Activated naive CD4-positive, alpha-beta T cell (primary cell): ENCODE measurements around the gene RAPGEF4.
"Not testable (repeated sequence)": the region's sequence is repeated elsewhere in the genome, so short reads cannot be mapped to it uniquely, and the experiment has no call there.

ENCODE experiments used
- DNase-seq, 4 experiments: peaks; one replicate each; lab custom pipeline; 2025; lab: John Stamatoyannopoulos, UW

RAPGEF4 gene

DNA sequence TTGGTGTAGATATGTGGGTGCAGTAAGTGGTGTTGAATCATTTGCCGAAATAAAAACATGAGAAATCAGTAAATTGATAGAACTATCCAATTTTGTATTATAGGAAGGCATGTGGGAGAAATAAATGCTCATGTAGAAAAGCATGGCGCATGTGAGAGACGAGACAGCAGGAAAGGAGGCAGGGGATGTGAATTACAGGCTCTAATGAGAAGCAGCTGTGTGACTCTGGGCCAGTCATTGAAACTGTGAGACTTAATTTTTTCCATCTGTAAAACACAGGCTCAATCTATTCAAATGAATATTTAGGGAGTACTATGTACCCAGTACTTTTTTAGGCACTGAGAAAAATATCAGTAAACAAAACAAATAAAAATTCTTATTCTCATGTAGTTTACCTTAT, 297.4 kb downstream of the RAPGEF4 start:
- no peak for DNase-seq

DNA sequence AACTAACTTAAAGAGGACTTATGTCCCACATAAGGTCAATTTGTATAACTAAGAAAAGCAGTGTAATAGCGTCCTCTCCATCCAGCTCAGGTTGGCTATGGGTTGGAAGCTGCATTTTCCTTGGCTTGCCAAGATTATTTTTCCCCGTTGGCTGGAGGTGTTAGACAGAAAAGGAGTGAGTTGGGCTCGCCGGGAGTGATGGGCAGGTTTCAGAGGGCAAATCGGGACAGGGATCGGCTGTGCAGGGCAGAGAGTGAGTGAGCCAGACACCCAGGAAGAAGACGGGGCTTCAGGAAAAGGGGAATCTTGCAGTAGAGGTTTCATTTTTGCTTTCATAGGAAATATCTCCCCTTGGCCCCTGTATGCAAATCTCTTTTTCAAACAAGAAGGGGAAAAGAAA, 298.5 kb downstream of the RAPGEF4 start:
- no peak for DNase-seq

DNA sequence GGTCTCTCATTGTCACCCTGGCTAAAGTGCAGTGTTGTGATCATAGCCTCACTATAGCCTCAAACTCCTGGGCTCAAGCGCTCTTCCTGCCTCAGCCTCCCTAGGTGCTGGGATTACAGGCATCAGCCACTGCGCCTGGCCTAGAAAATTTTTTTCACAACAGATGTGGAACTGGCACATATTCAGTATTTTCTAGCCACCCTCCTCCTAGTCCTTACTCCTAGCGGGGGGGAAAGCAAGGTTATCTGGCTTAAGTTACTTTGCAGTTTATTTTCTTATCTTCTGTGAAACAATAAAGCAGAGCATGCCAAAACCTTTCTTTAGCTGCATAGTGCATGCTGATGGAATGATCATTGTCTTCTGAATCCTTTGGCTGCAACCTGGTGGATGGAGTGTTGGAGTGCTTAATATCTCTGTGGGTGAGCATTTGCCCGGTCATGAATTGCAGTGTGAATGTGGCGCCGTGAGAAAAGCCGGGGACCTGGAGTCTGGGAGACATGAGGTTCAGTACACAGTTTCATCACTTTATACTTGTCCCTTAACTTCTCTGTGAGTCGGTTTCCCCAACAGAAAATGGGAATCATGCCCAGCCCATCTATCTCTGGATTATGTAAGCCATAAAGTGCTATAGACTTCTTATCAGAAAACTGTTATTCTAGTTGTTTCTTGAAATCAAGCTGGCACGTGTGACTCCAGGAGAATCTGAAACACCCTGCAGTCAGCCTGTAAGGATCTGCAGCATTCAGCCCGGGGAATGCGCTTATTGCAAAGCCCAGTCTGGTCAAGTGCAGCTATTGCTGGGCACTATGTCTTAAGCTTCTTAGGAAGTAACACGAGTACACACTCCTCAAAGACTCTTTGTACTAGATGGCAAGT, 301.8 kb downstream of the RAPGEF4 start:
- DNase-seq, result no peak

DNA sequence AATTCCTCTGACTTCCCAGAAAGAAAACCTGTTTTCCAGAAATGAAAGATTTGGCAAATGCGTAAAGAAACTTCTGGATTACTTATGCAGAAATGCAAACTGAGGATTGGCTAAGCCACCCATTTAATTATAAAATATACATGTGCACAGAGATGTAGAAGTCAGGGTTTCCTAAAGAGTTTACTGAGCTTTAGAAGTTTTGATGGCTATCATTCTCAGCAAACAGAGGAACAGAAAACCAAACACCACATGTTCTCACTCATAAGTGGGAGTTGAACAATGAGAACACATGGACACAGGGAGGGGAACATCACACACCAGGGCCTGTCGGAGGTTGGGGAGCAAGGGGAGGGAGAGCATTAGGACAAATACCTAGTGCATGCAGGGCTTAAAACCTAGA, 302.6 kb downstream of the RAPGEF4 start:
- DNase-seq, result not testable (repeated sequence)

DNA sequence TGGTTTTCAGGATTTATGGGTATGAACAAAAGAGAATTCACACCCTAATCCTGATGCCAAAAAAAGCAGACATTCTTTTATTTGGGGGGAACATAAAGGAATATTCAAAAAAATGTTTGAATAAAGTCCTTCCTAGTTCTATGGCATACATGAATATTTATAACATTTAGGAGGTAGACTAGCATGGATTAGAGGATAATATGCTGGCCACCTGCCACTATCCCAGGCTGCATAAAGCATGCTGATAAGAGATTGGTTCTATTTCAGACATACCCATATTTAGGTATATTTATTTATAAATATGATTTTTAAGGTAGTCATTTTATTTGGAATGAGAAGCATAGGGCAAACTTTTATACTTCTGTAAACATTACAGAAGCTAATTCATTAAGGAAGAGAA, 305.1 kb downstream of the RAPGEF4 start:
- no peak for DNase-seq

DNA sequence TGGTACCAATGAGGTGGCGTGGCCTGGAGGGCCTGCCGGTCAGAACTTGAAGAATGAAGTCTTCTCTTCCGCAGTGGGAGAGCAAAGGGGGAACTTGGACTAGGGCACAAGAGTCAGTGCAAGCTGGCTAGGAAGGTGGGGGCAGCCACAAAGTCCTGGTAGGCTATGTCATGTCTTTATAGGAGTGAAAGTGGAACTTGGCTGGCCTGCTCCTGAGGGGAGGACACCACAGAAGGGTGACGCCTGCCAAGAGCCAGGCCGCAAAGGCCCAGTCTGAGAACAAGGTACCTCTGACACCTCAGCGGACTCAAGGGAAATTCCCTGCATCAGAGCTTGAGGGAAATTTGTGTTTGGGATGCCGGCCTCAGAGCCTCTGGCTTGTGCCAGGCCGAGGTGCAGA, 307.8 kb downstream of the RAPGEF4 start:
- no peak for DNase-seq

DNA sequence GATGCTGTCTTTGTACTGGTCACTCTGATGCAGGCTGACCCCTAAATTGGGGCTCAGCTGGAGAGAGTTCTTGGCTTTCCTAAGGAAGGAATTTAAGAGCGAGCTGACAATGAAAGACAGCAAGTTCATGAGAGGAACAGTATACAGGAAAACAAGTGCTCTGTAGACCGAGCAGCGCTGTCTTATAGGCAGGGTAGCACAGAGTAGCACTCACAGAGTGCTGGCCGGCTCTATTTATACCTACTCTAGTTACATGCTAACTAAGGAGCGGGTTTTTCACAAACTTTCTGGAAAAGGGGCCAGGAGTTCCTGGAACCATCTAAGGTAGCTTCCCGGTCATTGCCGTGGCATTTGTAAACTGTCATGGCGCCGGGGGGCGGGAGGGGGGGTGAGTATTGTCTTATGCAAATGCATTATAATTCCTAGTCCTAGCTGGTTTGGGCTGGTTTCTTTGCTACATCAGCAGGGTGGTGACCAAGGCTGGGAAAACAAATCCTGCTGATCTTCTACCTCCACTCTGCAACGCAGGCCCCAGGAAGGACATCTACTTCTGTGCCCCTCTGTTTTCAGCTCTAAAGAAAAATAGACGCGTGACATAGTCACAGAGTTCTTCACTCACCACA, 308.4 kb downstream of the RAPGEF4 start:
- DNase-seq, result no peak

DNA sequence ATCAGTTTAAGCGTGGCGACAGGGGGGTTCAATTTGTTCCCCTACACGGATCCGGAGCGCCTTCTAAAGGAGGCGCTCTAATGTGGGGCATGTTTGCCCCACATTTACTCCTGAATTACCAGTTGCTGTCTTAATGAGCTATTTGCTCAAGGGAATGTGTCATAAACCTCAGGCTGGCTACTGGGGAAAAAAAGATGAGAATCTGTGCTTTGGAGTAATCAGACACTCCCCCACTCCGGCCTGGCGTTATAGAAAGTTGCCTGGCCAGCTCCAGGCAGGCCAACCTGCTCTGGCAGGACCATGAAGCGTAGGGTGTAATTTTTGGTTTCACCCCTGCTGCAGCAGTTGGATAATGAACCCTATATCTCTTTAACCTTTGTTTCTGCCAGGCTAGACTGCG, 309.0 kb downstream of the RAPGEF4 start:
- no peak for DNase-seq

DNA sequence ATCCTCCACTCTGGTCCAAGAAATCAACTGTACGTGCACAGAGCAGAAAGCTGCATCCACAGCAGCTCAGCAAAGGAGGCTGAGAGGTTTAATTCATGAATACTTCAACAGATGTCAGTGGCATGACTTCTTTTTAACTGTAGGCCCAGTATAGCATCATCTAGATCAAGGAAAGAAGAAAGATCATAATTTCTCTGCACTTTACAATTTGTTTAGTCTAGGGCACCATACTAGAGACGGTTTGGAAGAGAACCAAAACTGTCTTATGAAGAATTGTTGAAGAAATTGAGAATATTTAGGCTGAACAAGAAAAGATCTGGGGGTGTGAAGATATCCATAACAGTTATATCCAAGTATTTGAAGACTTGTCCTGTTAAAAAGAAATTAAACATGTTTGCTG, 309.5 kb downstream of the RAPGEF4 start:
- DNase-seq, result no peak

DNA sequence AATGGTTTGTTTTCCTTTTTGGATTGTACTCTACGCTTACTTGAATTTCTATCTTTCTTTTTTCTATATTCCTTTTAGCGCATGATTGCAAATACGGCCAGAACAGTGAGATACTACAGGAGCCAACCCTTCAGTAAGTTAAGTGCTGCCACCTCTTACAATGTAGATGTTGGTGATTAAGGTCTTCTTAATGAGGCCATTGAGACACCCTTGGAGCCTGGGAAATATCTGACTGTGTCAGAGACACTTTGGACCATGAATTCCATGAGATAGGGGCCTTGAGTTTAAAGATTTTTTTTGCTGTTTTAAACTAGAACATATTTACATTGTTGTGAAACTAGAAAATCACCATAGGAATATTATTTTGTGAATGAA, 312.9 kb downstream of the RAPGEF4 start:
- DNase-seq, result no peak

DNA sequence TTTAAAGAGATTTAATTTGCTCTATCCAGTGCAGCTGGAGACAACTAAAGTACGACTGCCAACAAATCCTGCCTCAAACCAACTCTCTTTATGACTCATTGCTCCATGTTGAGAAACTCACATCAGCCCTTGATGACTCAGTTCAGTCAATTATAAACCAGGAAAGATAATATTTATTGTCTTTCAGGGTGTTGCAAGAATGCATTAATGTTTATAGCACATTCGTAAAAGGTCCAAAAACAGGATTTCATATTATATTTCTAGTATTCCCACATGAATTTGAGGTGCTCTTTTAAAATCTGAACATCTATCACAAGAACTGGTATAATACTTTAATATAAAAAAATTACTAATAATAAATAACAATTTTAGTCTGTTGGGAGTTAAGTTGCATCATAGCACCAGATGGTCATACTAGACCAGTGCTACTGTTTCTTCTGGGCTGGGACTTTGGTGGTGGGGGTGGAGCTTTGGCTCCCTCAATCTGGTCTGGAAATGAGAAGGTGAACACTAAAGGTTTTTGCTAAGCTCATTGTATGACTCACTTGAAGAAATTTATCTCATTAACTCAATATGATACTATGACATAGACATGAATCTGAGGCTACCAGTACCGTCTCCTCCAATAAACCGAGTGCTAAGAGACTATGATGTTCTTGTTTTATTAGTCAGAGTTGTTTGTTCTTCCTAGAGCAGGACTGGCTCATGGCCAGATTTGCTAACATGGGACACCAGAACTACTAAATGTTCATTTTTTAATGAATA, 313.4 kb downstream of the RAPGEF4 start:
- DNase-seq, result no peak

DNA sequence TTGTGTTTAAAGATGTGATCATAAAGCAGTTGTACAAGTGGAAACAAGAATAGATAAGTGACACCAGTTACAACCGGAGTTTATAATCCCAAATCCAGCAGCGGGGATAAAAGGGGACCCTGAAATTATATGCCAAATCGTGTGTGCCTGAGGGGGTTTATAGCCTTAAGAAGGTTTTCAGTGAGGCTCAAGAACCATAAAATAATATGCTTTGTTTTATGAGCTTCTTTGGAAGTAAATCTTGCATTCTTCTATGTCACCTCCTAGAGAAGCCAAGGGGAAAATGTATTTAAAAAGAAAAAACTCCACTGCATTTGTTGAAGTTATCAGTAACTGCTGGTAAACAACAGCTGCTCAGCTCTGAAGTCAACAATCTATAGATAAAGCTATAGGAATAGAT, 314.2 kb downstream of the RAPGEF4 start:
- no peak for DNase-seq

DNA sequence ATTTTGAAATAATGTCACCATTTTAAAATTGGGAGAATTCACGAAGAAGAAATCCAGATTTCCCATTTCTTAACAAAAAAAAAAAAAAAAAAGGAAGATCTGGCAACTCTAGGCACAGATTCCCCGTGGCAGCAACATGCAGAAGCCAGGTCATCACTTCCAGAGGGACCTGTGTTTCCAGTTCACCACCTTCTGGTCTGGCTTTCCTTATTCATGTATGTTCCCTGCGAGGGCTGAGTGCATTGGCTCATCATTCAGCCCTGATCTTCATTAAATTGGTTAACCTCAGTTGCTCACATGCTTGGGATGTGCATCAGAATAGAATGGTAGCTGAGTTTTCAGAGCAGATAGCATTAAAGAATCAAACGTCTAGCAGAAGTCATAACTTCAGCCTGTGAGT, 315.0 kb downstream of the RAPGEF4 start:
- DNase-seq, result no peak

DNA sequence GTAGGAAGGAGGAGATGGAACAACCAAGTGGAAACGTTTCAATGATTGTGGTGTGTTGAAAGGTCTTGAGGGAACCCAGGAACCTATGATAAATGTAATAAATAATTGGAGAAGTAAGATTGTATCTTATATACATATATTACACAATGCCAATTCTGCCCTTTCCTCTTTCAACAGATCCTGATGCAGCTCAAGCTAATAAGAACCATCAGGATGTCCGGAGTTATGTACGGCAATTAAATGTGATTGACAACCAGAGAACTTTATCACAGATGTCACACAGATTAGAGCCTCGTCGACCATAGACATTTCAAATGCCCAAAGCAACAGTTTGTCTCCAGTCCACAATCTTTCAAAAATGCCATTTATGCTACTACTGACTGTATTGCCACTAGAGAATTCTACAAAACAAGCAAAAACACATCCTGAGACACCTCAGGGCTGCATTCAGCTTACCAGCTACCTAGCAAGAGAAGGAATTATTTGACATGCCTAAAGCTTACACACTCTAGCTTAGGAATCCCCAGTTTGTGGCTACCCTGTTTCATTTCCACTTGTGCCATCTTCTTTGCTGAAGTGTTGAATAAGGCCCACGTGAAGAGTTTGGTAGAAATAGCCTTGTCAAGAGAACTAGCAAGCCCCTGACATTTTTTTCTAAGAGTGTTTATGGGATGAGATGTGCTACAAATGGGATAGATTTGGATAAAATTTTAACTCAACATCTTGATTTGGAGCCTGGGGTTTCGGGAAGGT, 316.0 kb downstream of the RAPGEF4 start:
- DNase-seq, result no peak

DNA sequence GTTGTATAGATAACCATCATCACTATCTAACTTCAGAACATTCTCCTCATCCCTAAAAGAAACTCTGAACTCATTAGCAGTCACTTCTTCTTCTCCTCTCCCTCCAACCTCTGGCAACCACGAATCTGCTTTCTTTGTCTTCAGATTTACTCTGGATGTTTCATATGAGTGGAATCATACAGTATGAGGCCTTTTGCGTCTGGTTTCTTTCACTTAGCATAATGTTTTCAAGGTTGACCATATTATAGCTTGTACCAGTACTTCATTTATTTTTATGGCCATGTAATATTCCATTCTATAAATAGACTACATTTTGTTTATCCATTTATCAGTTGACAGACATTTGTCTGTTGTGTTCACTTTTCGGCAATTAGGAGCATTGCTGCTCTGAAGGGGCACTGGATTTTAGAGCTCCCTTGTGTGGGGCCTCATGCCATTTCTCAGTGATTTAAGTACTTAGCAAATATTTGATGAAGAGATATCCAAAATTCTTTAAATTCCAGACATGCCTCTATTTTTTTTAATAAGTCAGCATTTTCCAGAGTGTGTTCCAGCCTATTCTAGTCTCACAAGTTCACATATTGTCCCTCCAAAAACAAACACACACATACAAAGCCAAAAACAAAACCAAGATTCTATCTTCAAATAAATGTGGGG, 317.5 kb downstream of the RAPGEF4 start:
- no peak for DNase-seq

DNA sequence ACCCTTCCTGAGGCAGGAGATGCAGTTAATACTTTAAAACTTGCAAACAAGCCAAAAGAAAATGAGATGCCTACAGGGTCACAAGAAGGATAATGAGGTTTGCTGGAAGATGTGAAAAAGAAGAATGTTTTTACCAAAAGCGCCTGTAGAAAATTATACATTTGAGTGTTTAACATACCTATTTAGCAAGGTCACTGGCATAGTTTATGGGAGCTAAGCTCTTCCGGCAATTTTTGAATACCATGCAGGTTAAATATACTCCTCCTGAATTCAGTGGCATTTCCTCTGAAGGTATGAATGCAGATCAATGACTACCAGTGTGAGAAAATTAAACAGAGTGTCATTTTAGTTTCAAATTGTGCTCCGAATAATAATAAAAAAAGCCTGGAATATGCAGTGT, 318.8 kb downstream of the RAPGEF4 start:
- DNase-seq, result no peak

DNA sequence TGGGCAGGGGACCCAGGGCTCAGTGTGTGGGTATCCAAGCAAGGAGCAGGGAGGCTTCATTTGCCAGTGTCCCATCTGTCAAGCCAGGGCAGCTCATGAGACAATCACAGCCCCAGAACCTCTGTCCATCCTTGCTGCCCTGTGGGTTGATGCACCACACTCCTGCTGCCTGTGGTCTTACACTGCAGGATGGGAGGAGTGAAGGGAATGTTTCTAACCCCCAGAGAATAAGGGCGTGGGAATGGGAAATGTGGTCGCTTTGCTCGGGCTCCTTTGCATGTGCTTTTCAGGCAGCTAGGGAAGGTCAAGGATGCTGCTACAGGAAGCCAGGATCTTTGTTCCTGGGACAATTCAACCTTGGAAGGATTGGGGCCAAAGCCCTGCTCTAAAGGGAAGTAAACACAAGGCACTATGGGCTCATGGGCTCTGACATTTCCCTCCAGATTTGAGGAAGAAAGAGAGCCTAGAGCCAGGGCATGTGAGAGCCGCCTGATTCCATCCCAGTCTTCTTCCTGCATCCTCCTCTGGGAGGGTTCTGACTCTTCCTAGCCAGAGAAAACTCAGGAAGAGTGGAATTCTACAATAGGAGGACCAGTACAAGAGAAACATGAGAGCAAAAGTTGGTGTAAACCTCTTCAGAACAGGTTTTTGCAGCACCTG, 321.2 kb downstream of the RAPGEF4 start:
- DNase-seq, result no peak

DNA sequence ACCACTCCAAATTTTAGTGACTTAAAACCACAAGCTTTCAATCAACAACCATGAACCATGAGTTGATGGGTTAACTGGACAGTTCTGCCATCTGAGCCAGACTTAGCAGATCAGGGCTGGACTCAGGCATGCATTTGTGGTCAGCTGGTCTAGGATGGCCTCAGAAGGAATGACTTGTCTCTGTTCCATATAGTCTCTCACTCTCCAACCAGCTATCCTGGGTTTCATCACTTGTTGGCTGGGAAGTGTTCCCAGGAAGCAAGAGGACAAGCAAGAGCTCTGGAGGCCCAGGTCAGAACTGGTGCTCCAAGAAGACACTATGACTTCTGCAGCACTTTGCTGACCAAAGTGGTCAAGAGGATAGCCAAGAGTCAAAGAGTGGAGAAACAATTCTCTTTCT, 322.5 kb downstream of the RAPGEF4 start:
- DNase-seq, result no peak

DNA sequence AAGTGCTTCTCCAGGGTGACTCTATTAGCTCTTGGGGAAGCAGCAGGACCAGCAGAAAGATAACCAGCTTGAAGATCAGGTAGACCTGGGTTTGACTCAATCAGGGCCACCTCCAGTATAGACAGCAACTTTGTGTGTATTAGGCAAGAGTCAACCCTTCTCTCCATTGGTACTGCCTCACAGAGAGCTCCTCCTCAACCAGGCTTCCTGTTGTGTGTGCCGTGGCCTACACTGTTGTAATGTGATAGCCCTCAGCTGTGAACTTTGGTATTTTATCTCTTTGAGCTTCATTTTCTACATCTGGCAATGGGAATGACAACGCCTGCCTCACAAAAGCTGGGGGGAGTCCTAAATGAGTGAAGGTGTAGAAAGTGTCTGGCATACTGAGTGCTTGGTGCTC, 323.0 kb downstream of the RAPGEF4 start:
- DNase-seq, result no peak

DNA sequence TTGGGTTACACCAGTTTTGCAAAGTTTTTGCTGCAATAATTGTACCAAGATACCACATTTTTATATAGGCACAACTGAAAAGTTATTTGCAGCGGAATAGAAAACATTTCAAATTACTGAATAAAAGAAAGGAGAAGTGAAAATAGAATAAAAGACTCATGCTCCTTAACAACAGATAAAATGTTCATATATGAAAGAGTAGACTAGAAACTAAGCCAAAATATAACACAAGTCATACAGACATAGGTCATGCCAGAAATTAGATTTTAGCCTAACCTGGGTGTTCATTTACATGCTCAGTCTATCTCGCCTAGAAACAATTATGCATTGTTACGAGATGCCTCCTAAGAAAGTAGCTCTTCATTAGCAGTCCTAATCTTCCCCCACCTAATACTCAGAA, 323.6 kb downstream of the RAPGEF4 start:
- DNase-seq, result no peak

DNA sequence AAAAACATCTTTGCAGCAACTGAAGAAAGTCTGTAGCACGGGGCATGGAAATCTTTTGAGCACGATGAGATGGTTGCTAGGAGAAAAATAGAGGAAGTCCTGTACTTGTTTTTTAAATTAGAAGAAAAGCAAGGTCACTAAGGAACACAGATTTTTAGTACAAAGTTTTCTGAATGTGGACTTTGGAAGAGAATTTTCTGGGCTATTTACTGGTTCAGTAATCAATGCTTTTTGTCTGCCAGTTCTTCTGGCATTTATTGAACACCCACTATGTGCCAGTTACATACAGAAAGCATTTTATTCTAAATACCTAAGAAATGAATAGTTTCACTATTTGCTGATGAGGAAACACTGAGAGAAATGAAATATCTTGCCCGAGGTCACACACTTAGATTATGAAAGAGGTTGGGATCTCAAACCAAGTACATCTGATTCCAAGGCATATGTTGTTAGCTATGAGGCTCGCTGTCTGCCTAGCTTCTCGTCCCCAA, 324.4 kb downstream of the RAPGEF4 start:
- DNase-seq, result no peak
